Measurements from ENCODE around the gene SMYD3.
"Not testable (repeated sequence)": the region's sequence is repeated elsewhere in the genome, so short reads cannot be mapped to it uniquely, and the experiment has no call there.

DNA sequence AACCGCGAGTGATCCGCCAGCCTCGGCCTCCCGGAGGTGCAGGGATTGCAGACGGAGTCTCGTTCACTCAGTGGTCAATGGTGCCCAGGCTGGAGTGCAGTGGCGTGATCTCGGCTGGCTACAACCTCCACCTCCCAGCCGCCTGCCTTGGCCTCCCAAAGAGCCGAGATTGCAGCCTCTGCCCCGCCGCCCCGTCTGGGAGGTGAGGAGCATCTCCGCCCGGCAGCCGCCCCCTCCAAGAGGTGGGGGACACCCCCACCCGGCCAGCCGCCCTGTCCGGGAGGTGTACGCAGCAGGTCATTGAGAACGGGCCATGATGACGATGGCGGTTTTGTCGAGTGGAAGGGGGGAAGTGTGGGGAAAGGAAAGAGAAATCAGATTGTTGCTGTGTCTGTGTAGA lies 732.1 kb downstream of the SMYD3 start:
- TF ChIP-seq, protein P1, sequence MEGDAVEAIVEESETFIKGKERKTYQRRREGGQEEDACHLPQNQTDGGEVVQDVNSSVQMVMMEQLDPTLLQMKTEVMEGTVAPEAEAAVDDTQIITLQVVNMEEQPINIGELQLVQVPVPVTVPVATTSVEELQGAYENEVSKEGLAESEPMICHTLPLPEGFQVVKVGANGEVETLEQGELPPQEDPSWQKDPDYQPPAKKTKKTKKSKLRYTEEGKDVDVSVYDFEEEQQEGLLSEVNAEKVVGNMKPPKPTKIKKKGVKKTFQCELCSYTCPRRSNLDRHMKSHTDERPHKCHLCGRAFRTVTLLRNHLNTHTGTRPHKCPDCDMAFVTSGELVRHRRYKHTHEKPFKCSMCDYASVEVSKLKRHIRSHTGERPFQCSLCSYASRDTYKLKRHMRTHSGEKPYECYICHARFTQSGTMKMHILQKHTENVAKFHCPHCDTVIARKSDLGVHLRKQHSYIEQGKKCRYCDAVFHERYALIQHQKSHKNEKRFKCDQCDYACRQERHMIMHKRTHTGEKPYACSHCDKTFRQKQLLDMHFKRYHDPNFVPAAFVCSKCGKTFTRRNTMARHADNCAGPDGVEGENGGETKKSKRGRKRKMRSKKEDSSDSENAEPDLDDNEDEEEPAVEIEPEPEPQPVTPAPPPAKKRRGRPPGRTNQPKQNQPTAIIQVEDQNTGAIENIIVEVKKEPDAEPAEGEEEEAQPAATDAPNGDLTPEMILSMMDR (conservative IDR thresholded peaks at IDR 0.05; ENCODE audit: low read length), result not testable (repeated sequence)
- not testable (repeated sequence) for TF ChIP-seq EZH2phosphoT487 (IDR thresholded peaks at IDR 0.05; ENCODE audit: borderline replicate concordance)

Measured in Loucy (cell line).